Muscle layer of duodenum (tissue), 2 donors: ENCODE results near the gene RRM2.
A peak's percentile ranks its signal among the peaks of the same experiment; 100 is the strongest.

ENCODE experiments used
- H3K27ac ChIP-seq: one replicate; pipeline ENCODE4 v1.7.0; 2013; ENCODE audit warnings: mild to moderate bottlenecking, low read length
- H3K27me3 ChIP-seq: one replicate; pipeline ENCODE4 v1.7.0; 2013; ENCODE audit warnings: low read depth, mild to moderate bottlenecking, control low read depth, low read length
- H3K36me3 ChIP-seq, 2 donors: one replicate each; pipeline ENCODE4 v1.7.0; 2013; ENCODE audit warnings: low read length in 2 of 2, control low read depth in 1 of 2, mild to moderate bottlenecking in 1 of 2; ENCODE audit not compliant: insufficient read depth in 2 of 2, control insufficient read depth in 1 of 2
- H3K4me1 ChIP-seq, 2 donors: one replicate each; pipeline ENCODE4 v1.7.0; 2013; ENCODE audit warnings: low read length in 2 of 2, mild to moderate bottlenecking in 2 of 2, control low read depth in 1 of 2, moderate library complexity in 1 of 2; ENCODE audit not compliant: insufficient read depth in 2 of 2, control insufficient read depth in 1 of 2
- H3K4me3 ChIP-seq, 2 donors: one replicate each; pipeline ENCODE4 v1.7.0; 2013; ENCODE audit warnings: low read length in 2 of 2, low read depth in 1 of 2, mild to moderate bottlenecking in 1 of 2
- H3K9me3 ChIP-seq, 2 donors: one replicate each; pipeline ENCODE4 v1.7.0; 2013; ENCODE audit warnings: low read length in 2 of 2, control low read depth in 1 of 2, mild to moderate bottlenecking in 1 of 2; ENCODE audit not compliant: control insufficient read depth in 1 of 2
- donor health status: healthy.

RRM2 gene

DNA sequence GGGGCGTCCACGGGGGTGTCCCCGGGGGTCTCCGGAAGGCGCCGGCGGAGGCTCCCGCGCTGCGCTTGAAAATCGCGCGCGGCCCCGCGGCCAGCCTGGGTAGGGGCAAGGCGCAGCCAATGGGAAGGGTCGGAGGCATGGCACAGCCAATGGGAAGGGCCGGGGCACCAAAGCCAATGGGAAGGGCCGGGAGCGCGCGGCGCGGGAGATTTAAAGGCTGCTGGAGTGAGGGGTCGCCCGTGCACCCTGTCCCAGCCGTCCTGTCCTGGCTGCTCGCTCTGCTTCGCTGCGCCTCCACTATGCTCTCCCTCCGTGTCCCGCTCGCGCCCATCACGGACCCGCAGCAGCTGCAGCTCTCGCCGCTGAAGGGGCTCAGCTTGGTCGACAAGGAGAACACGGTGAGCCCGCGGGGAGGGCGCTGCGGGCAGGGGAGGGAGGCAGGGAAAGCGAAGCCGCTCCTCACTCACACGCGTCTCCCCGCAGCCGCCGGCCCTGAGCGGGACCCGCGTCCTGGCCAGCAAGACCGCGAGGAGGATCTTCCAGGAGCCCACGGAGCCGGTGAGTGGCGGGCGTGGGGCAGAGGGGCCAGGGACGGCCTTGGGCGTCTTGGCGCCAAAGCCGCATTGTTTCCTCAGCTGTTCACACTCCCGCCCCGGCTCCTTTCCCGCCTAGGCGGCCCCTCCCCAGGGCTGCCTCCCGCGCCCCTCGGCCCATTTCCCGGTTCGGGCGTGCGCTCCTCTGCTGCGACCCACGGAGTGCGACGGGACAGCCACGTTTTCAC lies at the start of gene RRM2:
RRM2 (plus strand) TSS at position 240 of the 781 bp plus-strand sequence; CDS start at position 300, 60 bp downstream.
- Histone ChIP-seq H3K27ac (peak within 1 kb of the TSS; percentile 13), H3K4me3 (peak within 1 kb of the TSS; percentile 53 to 68), H3K4me1 (peaks cover 0 to 33% of the 10 kb centered on the region in 2 donors)

DNA sequence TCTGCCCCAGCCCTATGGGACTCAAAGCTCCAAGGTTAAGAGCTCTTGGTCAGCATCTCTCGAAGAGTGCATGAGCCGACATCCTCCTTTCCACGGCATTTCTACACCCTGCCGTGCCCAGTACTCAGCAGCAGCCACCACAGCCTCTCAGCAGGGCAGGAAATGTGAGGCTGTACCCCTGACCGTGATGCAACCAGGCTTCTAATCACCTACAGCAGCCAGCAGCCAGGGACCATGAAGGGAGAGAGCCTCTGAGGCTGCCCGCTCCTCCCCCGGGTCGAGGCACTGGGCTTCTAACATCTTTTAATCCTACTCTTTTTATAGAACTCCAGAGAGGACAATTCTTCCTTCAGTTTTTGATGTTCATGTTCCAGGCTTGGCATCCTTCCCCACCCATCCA lies 48.8 kb upstream of the RRM2 start:
- Histone ChIP-seq H3K4me1 (peaks cover 0 to 20% of the 10 kb centered on the region in 2 donors), H3K36me3 (no peaks in the 10 kb centered on the region), H3K27me3 (peaks cover 9% of the 10 kb centered on the region), H3K27ac (no peak overlapping the region), H3K9me3 (no peaks in the 10 kb centered on the region), H3K4me3 (no peak overlapping the region)

More for the DNA sequence above, at the start of gene RRM2:
- Histone ChIP-seq H3K27me3 (peaks cover 9% of the 10 kb centered on the region), H3K36me3 (no peaks in the 10 kb centered on the region), H3K9me3 (no peaks in the 10 kb centered on the region)

- Histone ChIP-seq H3K27ac (no peak overlapping the region), H3K27me3 (peaks cover 9% of the 10 kb centered on the region), H3K9me3 (no peaks in the 10 kb centered on the region), H3K4me1 (peaks cover 0 to 26% of the 10 kb centered on the region in 2 donors), H3K4me3 (no peak overlapping the region), H3K36me3 (no peaks in the 10 kb centered on the region)
Measured at GRCh38 chr2:10075101-10075500, 47.4 kb upstream of the RRM2 start.

DNA sequence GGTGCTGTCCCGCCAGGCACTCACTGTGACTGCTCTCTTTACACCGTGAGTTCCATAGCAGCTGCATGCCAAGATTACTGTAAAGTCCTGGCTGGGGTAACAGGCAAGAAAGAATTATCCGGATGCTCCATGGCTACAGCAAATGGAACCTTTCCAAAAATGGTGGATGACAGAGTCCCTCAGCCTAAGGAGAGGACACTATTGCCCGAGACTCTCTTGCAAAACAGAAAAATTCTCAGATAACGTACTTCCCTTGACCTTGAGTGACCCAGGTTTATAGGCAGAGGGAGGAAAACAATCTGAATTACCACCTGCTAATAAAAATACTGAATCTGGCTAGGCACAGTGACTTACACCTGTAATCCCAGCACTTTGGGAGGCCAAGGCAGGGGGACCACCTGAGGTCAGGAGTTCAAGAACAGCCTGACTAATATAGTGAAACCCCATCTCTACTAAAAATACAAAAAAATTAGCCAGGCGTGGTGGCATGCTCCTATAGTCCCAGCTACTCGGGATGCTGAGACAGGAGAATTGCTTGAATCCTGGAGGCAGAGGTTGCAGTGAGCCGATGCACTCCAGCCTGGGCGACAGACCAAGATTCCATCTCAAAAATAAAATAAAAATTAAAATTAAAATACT lies 46.8 kb upstream of the RRM2 start:
- Histone ChIP-seq H3K4me3 (no peak overlapping the region), H3K27ac (no peak overlapping the region), H3K9me3 (no peaks in the 10 kb centered on the region), H3K36me3 (no peaks in the 10 kb centered on the region), H3K27me3 (peaks cover 9% of the 10 kb centered on the region), H3K4me1 (peaks cover 0 to 27% of the 10 kb centered on the region in 2 donors)

DNA sequence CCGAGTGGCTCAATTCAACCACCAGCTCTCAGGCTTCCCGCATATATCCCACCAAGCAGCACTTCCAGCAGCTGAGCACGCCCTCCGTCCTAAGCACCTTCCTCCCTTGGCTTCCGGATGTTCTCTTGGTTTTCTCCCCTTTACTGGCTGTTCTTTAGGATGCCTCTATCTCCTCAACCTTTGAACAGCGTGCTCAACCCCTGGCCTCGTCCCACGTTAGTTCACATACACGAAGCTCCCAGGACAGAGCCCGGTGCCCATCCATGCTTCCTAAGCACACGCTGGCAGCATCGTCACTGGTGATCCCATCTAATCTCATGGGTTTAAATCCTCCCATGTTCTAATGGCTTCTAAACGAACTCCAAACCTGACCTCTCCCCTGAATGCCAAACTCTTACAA lies 46.0 kb upstream of the RRM2 start:
- H3K9me3 ChIP-seq: no peaks in the 10 kb centered on the region
- H3K27ac ChIP-seq: no peak overlapping the region
- no peaks in the 10 kb centered on the region for H3K36me3 ChIP-seq
- no peak overlapping the region for H3K4me3 ChIP-seq
- H3K4me1 ChIP-seq: peaks cover 0 to 31% of the 10 kb centered on the region in 2 donors
- H3K27me3 ChIP-seq: peaks cover 9% of the 10 kb centered on the region

- Histone ChIP-seq H3K9me3 (no peaks in the 10 kb centered on the region), H3K27ac (no peak overlapping the region), H3K27me3 (peaks cover 9% of the 10 kb centered on the region), H3K4me1 (peaks cover 0 to 31% of the 10 kb centered on the region in 2 donors), H3K36me3 (no peaks in the 10 kb centered on the region), H3K4me3 (no peak overlapping the region)
Measured at GRCh38 chr2:10076988-10077527, 45.5 kb upstream of the RRM2 start.

DNA sequence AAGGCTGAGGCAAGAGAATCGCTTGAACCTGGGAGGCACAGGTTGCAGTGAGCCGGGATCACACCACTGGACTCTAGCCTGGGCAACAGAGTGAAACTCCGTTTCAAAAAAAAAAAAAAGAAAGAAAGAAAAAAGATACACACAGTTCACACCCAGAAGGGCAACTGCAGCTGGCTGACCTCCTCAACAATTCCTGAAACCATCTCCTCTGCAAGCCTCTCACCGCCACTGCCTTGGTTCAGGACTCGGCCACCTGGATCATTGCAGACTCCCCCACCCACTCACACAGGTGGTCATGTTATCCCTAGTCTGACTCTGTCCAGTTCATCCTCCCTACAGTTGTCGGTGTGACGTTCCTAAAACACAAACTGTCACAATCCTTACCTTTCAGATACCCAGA lies 44.5 kb upstream of the RRM2 start:
- no peak overlapping the region for H3K27ac ChIP-seq
- H3K9me3 ChIP-seq: no peaks in the 10 kb centered on the region
- H3K4me3 ChIP-seq: peak overlapping the region in 1 of 2 donors; percentile 62
- peaks cover 9% of the 10 kb centered on the region for H3K27me3 ChIP-seq
- H3K36me3 ChIP-seq: no peaks in the 10 kb centered on the region
- peaks cover 0 to 27% of the 10 kb centered on the region in 2 donors for H3K4me1 ChIP-seq

GRCh38 chr2:10078704-10079265 lies 43.8 kb upstream of the RRM2 start:
- Histone ChIP-seq H3K4me3 (peak overlapping the region; percentile 24 to 62), H3K27ac (peak overlapping the region; percentile 73), H3K36me3 (no peaks in the 10 kb centered on the region), H3K4me1 (peaks cover 0 to 27% of the 10 kb centered on the region in 2 donors), H3K27me3 (peaks cover 9% of the 10 kb centered on the region), H3K9me3 (no peaks in the 10 kb centered on the region)

- peaks cover 9% of the 10 kb centered on the region for H3K27me3 ChIP-seq
- peak overlapping the region; percentile 24 to 62 for H3K4me3 ChIP-seq
- H3K27ac ChIP-seq: peak overlapping the region; percentile 73
Measured at GRCh38 chr2:10079266-10079869, 43.2 kb upstream of the RRM2 start.

DNA sequence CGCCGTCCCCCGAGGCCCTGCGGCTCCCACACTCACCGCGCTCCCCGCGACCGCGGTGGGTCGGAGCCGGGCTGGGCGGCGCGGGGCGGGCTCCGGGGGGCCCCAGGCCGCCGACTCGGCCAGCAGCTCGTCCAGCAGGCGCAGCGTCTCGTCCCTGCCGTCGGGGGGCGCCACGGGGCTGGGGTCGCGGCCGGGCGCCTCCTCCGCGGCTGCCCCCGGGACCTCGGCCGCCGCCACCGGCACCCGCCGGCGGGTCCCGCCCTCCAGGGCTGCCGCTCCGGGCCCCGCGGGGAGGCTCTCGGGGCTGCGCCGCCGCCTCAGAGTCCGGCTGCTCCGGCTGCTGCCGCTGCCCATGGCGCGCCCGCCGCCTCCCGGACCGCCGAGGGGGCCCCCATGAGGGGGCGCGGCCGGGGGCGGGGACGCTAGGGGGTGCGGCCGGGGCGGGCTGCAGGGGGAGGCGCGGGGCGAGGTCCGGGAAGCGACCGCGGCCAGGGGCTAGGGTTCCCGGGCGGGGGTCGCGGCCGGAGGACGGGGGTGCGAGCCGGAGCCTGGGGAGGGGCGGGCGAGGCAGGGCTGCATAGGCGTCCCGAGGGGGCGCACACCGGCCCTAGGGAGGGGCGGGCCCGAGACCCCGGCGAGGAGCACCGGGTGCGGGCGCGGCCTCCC lies 42.5 kb upstream of the RRM2 start, which contains the start of gene CYS1:
CYS1 (minus strand) TSS at position 542 of the 666 bp plus-strand sequence; CDS start at position 354, 188 bp downstream.
- Histone ChIP-seq H3K36me3 (no peaks in the 10 kb centered on the region), H3K4me3 (peak within 1 kb of the TSS; percentile 24 to 62), H3K27ac (peak within 1 kb of the TSS; percentile 73), H3K27me3 (peaks cover 9% of the 10 kb centered on the region), H3K9me3 (no peaks in the 10 kb centered on the region), H3K4me1 (peaks cover 0 to 33% of the 10 kb centered on the region in 2 donors)

More at GRCh38 chr2:10079266-10079869, 43.2 kb upstream of the RRM2 start:
- H3K4me1 ChIP-seq: peaks cover 0 to 30% of the 10 kb centered on the region in 2 donors
- no peaks in the 10 kb centered on the region for H3K36me3 ChIP-seq
- no peaks in the 10 kb centered on the region for H3K9me3 ChIP-seq
